ENCODE measurements around the gene NSMCE4A.
A peak's percentile ranks its signal among the peaks of the same experiment; 100 is the strongest.
"Not testable (repeated sequence)": the region's sequence is repeated elsewhere in the genome, so short reads cannot be mapped to it uniquely, and the experiment has no call there.

The NSMCE4A gene

GRCh38 chr10:121974535-121975294 lies at the start of gene NSMCE4A:
Gene NSMCE4A, minus strand, starts transcription at chr10:121975217. Its CDS starts 52 bp downstream, at chr10:121975165.
- peak; percentile 80 to 87 for DNase-seq

- not testable (repeated sequence) for DNase-seq
Observed at GRCh38 chr10:122023257-122023656, 48.2 kb upstream of the NSMCE4A start.

- no peak for DNase-seq
Observed at GRCh38 chr10:122022276-122022675, 47.3 kb upstream of the NSMCE4A start.

GRCh38 chr10:122021828-122022227 lies 46.8 kb upstream of the NSMCE4A start:
- no peak for DNase-seq

GRCh38 chr10:122021379-122021778 lies 46.4 kb upstream of the NSMCE4A start:
- DNase-seq = no peak

- no peak for DNase-seq
Observed at GRCh38 chr10:122020226-122020625, 45.2 kb upstream of the NSMCE4A start.

- no peak for DNase-seq
Observed at GRCh38 chr10:122019414-122019975, 44.5 kb upstream of the NSMCE4A start.

- DNase-seq = no peak
Observed at GRCh38 chr10:122018951-122019413, 44.0 kb upstream of the NSMCE4A start.

- DNase-seq = no peak
Observed at GRCh38 chr10:122018491-122018890, 43.5 kb upstream of the NSMCE4A start.

GRCh38 chr10:122017926-122018325 lies 42.9 kb upstream of the NSMCE4A start:
- not testable (repeated sequence) for DNase-seq

- DNase-seq = no peak
Observed at GRCh38 chr10:122014652-122015248, 39.7 kb upstream of the NSMCE4A start.

GRCh38 chr10:122013311-122013780 lies 38.3 kb upstream of the NSMCE4A start:
- no peak for DNase-seq

GRCh38 chr10:122012731-122013130 lies 37.7 kb upstream of the NSMCE4A start:
- no peak for DNase-seq

- DNase-seq = no peak
Observed at GRCh38 chr10:122010405-122011050, 35.5 kb upstream of the NSMCE4A start.

- DNase-seq = no peak
Observed at GRCh38 chr10:122007415-122007814, 32.4 kb upstream of the NSMCE4A start.

GRCh38 chr10:122001698-122002097 lies 26.7 kb upstream of the NSMCE4A start:
- DNase-seq = no peak

- DNase-seq = no peak
Observed at GRCh38 chr10:121999301-121999700, 24.3 kb upstream of the NSMCE4A start.

GRCh38 chr10:121998462-121998861 lies 23.4 kb upstream of the NSMCE4A start:
- DNase-seq = no peak

- no peak for DNase-seq
Observed at GRCh38 chr10:121994429-121994941, 19.5 kb upstream of the NSMCE4A start.

GRCh38 chr10:121991727-121992126 lies 16.7 kb upstream of the NSMCE4A start:
- not testable (repeated sequence) for DNase-seq

GRCh38 chr10:121990015-121990677 lies 15.1 kb upstream of the NSMCE4A start:
- no peak for DNase-seq

Measured in activated T-cell treated with anti-CD3 and anti-CD28 coated beads, Interleukin-2, amount 50 U/mL, for 48 hours (primary cell).